Subcutaneous abdominal adipose tissue (tissue), 5 donors: ENCODE results near the gene HK3.

Source experiments
- H3K27ac ChIP-seq: one replicate; pipeline ENCODE4 v1.7.0; 2013; ENCODE audit warnings: low read depth, mild to moderate bottlenecking, inconsistent platforms, low read length, moderate library complexity
- H3K27me3 ChIP-seq, 5 donors: one replicate each; pipeline ENCODE4 v1.7.0; 2013; ENCODE audit warnings: low read length in 5 of 5, inconsistent platforms in 1 of 5; ENCODE audit not compliant: control insufficient read depth in 5 of 5, insufficient read depth in 4 of 5
- H3K36me3 ChIP-seq, 5 donors: one replicate each; pipeline ENCODE4 v1.7.0; 2013; ENCODE audit warnings: low read length in 5 of 5; ENCODE audit not compliant: control insufficient read depth in 5 of 5, insufficient read depth in 5 of 5
- H3K4me1 ChIP-seq, 5 donors: one replicate each; pipeline ENCODE4 v1.7.0; 2013; ENCODE audit warnings: low read length in 5 of 5, mild to moderate bottlenecking in 3 of 5, moderate library complexity in 1 of 5; ENCODE audit not compliant: control insufficient read depth in 5 of 5, insufficient read depth in 5 of 5
- H3K4me3 ChIP-seq, 5 donors: one replicate each; pipeline ENCODE4 v1.7.0; 2013; ENCODE audit warnings: low read length in 5 of 5, low read depth in 1 of 5
- H3K9ac ChIP-seq, 5 donors: one replicate each; pipeline ENCODE4 v1.7.0; 2013; ENCODE audit warnings: low read length in 5 of 5, mild to moderate bottlenecking in 4 of 5, moderate library complexity in 3 of 5
- H3K9me3 ChIP-seq, 5 donors: one replicate each; pipeline ENCODE4 v1.7.0; 2013; ENCODE audit warnings: low read length in 5 of 5; ENCODE audit not compliant: control insufficient read depth in 5 of 5
- donor health status: healthy.
- donor health status: healthy.
- donor health status: healthy.
- donor health status: healthy.
- donor health status: healthy.

HK3 gene

GRCh38 chr5:176863041-176863764 lies 35.9 kb downstream of the HK3 start:
- no peak overlapping the region for H3K27ac ChIP-seq
- no peaks in the 10 kb centered on the region for H3K9me3 ChIP-seq
- H3K27me3 ChIP-seq = peaks cover 43 to 74% (median 70%) of the 10 kb centered on the region in 5 donors
- no peaks in the 10 kb centered on the region for H3K36me3 ChIP-seq
- no peaks in the 10 kb centered on the region for H3K4me1 ChIP-seq
- no peak overlapping the region for H3K4me3 ChIP-seq
- no peak overlapping the region for H3K9ac ChIP-seq

DNA sequence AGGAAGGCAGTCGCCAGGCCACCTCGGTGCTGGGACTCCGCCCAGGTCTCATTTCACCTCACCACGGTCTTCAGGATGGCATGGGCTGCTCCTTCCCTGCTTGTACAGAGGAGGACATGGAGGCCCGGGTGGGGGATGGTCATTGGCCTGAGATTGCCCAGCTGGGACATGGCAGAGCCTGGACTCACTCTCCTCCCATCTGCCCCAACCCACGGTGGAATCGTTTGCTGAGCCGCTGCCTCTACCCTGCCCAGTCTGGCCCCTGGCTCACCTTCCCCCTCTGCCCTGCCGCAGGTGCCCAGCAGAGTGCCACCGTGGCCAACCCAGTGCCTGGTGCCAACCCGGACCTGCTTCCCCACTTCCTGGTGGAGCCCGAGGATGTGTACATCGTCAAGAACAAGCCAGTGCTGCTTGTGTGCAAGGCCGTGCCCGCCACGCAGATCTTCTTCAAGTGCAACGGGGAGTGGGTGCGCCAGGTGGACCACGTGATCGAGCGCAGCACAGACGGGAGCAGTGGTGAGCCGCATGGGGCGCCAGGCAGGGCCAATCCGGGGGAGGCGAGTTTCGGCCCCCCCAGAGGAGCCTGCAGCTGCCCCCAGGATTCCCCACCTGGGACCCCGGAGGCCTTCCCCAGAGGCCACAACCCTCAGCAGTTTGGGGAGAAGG lies 36.7 kb downstream of the HK3 start:
- H3K36me3 ChIP-seq = no peaks in the 10 kb centered on the region
- peaks cover 42 to 75% (median 69%) of the 10 kb centered on the region in 5 donors for H3K27me3 ChIP-seq
- H3K4me3 ChIP-seq = no peak overlapping the region
- H3K9ac ChIP-seq = no peak overlapping the region
- H3K9me3 ChIP-seq = no peaks in the 10 kb centered on the region
- H3K4me1 ChIP-seq = no peaks in the 10 kb centered on the region
- no peak overlapping the region for H3K27ac ChIP-seq

- Histone ChIP-seq H3K9ac (no peak overlapping the region), H3K27ac (no peak overlapping the region), H3K4me3 (no peak overlapping the region), H3K4me1 (no peaks in the 10 kb centered on the region), H3K27me3 (peaks cover 37 to 72% (median 68%) of the 10 kb centered on the region in 5 donors), H3K36me3 (no peaks in the 10 kb centered on the region), H3K9me3 (no peaks in the 10 kb centered on the region)
Measured at GRCh38 chr5:176861276-176861675, 37.9 kb downstream of the HK3 start.

DNA sequence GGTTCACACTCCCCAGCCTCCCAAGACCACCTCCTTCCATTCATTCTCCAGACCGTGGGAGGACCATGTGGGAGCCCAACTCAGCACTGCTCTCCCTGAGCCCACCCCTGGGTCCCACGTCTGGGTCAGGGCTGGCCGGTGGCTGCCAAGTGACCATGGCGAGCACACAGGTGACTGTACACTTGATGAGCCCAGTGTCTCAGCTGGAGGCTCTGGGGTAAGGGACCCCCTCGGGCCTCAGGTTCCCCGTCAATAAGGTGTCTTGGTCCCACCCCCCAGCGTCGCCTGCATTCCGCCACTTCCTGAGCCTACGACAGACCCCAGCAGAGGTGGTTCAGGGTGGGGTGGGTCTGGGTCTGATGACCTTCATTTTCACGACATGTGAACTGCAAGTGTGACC lies 38.8 kb downstream of the HK3 start:
- H3K9ac ChIP-seq = no peak overlapping the region
- H3K4me3 ChIP-seq = no peak overlapping the region
- no peaks in the 10 kb centered on the region for H3K4me1 ChIP-seq
- H3K36me3 ChIP-seq = no peaks in the 10 kb centered on the region
- peaks cover 32 to 71% (median 65%) of the 10 kb centered on the region in 5 donors for H3K27me3 ChIP-seq
- no peak overlapping the region for H3K27ac ChIP-seq
- H3K9me3 ChIP-seq = no peaks in the 10 kb centered on the region

DNA sequence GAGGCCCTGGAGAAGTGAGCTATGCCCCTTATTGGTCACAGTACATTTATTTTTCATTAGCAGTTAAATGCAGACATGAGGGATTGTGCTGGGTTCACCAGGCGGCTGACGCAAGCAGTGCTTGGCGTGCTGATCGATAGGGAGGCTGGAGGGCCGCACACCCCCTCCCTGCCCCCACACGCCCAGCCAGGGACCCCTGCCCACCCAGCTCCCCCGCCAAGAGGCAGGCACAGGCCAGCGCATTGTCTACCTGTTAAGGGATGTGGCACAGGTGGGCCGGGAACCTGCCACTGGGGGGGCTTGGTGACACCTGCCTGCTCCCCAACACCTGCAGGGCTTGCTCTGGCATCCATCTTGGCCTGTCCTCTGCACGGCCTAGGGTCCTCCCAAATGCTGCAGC lies 39.2 kb downstream of the HK3 start:
- Histone ChIP-seq H3K27me3 (peaks cover 35 to 72% (median 60%) of the 10 kb centered on the region in 5 donors), H3K36me3 (no peaks in the 10 kb centered on the region), H3K9ac (no peak overlapping the region), H3K4me1 (no peaks in the 10 kb centered on the region), H3K4me3 (no peak overlapping the region), H3K27ac (no peak overlapping the region), H3K9me3 (no peaks in the 10 kb centered on the region)

DNA sequence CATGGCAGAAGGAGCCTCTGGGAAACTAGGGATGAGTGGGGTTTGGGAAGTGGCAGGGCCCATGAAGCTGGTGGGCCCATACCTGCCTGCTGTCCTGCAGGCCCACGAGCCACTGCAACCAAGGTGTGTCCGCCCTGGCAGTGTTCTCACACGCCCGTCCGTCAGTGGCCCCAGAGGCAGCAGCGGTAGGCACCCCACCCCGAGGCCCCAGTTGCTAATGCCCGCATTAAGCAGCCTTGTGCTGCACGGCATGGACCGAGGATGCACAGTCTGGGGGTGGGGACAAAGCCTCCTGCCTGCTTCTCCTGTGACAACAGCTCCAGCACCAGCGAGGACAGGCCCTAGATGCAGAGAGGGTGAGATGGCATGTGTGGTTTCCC lies 41.3 kb downstream of the HK3 start:
- Histone ChIP-seq H3K4me3 (no peak overlapping the region), H3K27me3 (peaks cover 33 to 56% (median 44%) of the 10 kb centered on the region in 5 donors), H3K9me3 (no peaks in the 10 kb centered on the region), H3K36me3 (no peaks in the 10 kb centered on the region), H3K9ac (no peak overlapping the region), H3K4me1 (no peaks in the 10 kb centered on the region), H3K27ac (no peak overlapping the region)

DNA sequence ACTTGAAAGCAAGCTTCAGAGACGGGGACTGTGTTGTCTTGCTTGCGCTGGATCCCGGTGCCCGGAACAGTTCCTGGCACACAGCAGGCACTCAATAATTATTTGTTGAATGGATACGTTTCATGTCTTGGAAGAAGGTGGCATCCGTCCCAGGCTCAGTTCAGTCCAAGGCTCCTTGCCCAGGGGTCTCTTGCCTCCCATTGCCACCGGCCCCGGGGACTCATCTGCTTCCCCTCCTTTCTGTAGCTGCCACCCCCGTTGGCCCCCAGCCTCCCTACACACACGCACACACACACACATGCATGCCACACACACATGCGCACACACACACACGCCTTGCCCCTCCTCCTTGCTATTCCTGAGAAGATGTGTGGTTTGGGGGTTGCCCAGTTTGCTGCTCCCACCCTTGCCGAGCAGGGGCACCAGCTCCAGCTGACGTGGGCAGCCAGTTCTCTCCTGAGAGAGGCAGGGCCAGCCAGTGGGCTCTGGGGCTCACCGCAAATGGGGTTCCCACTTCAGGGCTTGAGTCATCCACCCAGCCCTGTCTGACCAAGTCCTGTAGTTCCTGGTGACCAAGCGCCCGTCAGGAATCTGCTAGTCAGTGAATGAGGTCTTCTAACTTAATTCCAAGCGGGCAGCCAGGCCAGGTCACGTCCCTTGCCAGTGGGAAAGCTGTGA lies 41.8 kb downstream of the HK3 start:
- no peak overlapping the region for H3K4me3 ChIP-seq
- H3K27me3 ChIP-seq = peaks cover 29 to 51% (median 39%) of the 10 kb centered on the region in 5 donors
- H3K36me3 ChIP-seq = no peaks in the 10 kb centered on the region
- no peaks in the 10 kb centered on the region for H3K9me3 ChIP-seq
- no peak overlapping the region for H3K27ac ChIP-seq
- H3K4me1 ChIP-seq = no peaks in the 10 kb centered on the region
- no peak overlapping the region for H3K9ac ChIP-seq

DNA sequence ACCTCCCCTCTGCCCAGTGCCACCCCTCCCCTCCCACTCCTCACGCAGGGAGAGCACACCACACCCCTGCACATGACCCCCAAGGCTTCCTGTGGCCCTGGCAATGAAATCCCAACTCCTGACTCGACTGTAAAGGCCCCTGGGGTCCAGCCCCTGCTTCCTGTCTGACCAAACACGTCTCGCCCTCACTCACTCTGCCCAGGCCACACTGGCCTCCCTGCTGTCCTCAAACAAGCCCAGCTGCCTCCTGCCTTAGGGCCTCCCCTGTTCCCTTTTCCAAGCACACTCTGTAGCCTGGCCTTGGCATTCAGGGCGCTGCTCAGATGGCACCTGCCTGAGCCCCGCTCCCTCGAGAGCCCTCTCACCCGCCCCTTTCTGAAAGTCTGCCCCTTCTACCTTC lies 42.4 kb downstream of the HK3 start:
- peaks cover 23 to 47% (median 35%) of the 10 kb centered on the region in 5 donors for H3K27me3 ChIP-seq

GRCh38 chr5:176855598-176855997 lies 43.5 kb downstream of the HK3 start:
- Histone ChIP-seq H3K4me3 (no peak overlapping the region), H3K27ac (no peak overlapping the region), H3K9ac (no peak overlapping the region), H3K36me3 (no peaks in the 10 kb centered on the region), H3K27me3 (peaks cover 20 to 43% (median 35%) of the 10 kb centered on the region in 5 donors), H3K9me3 (no peaks in the 10 kb centered on the region), H3K4me1 (peaks cover 0 to 2% (median 0%) of the 10 kb centered on the region in 5 donors)

More for the DNA sequence above, 42.4 kb downstream of the HK3 start:
- no peak overlapping the region for H3K9ac ChIP-seq
- H3K4me1 ChIP-seq = peaks cover 0 to 2% (median 0%) of the 10 kb centered on the region in 5 donors
- H3K27ac ChIP-seq = no peak overlapping the region
- H3K4me3 ChIP-seq = no peak overlapping the region
- H3K36me3 ChIP-seq = no peaks in the 10 kb centered on the region
- H3K9me3 ChIP-seq = no peaks in the 10 kb centered on the region

DNA sequence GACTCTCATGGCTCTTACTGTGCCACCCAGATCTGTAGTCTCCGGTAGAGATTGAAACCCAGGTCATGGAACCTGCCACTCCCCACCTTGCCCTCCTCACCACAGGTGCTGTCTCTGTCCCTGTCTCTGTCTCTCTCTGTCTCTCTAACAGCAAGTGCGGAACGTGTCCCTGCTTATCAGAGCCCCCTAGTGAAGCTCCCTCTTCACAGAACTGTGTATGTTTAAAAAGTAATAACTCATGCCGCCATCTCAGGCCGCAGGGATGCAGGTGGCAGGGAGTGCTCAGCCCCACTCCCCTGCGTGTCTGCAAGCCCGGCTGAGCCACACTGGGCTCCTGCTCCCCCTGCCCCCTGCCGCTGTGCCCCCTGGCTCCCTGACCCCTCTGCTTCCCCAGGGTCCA lies 45.0 kb downstream of the HK3 start:
- no peak overlapping the region for H3K27ac ChIP-seq
- H3K4me3 ChIP-seq = no peak overlapping the region
- no peak overlapping the region for H3K9ac ChIP-seq
- no peaks in the 10 kb centered on the region for H3K36me3 ChIP-seq
- peaks cover 0 to 2% (median 0%) of the 10 kb centered on the region in 5 donors for H3K4me1 ChIP-seq
- H3K9me3 ChIP-seq = no peaks in the 10 kb centered on the region
- H3K27me3 ChIP-seq = peaks cover 23 to 42% (median 33%) of the 10 kb centered on the region in 5 donors
